ENCODE results near the gene TJP3. TPM values are rescaled to one million over a fixed set of nuclear protein-coding genes. Genes with fewer than 3 reads are reported as not detected.

The TJP3 gene
- total and polyA plus RNA-seq, 2 donors from 2014 or later: 26.5 to 32.5 TPM

- no peaks in the 10 kb centered on the region for H3K4me1 ChIP-seq (ENCODE audit: control insufficient read depth in 2 of 3, insufficient read depth in 2 of 3, low read depth in 1 of 3, low read length in 3 of 3)
- H3K9ac ChIP-seq (ENCODE audit: low read length in 3 of 3): no peak overlapping the region
- H3K27ac ChIP-seq (ENCODE audit: low read depth in 2 of 2, low read length in 2 of 2): no peak overlapping the region
- no peaks in the 10 kb centered on the region for H3K9me3 ChIP-seq (ENCODE audit: control insufficient read depth in 2 of 3, insufficient read depth in 1 of 3, low read length in 3 of 3)
- intact Hi-C loops (cut with DNase I): no loop called here
- no peak overlapping the region for H3K4me3 ChIP-seq (ENCODE audit: low read length in 3 of 3)
- DNase-seq (no peak), FAIRE-seq (no peak)
- H3K27me3 ChIP-seq (ENCODE audit: control insufficient read depth, insufficient read depth, low read length): no peaks in the 10 kb centered on the region
- peaks cover 0 to 3% (median 0%) of the 10 kb centered on the region in 3 donors for H3K36me3 ChIP-seq (ENCODE audit: control insufficient read depth in 2 of 3, insufficient read depth in 3 of 3, low read length in 3 of 3)
- TF ChIP-seq CTCF (IDR thresholded peaks at IDR 0.05; ENCODE audit: borderline replicate concordance, extremely low read depth, insufficient read depth): no peak
These were observed 23.9 kb downstream of the TJP3 start for GRCh38 chr19:3732108-3732507.

- FAIRE-seq (no peak), DNase-seq (no peak)
- no peaks in the 10 kb centered on the region for H3K27me3 ChIP-seq (ENCODE audit: control insufficient read depth, insufficient read depth, low read length)
- peaks cover 0 to 12% (median 3%) of the 10 kb centered on the region in 3 donors for H3K36me3 ChIP-seq (ENCODE audit: control insufficient read depth in 2 of 3, insufficient read depth in 3 of 3, low read length in 3 of 3)
- H3K4me3 ChIP-seq (ENCODE audit: low read length in 3 of 3): no peak overlapping the region
- H3K9ac ChIP-seq (ENCODE audit: low read length in 3 of 3): no peak overlapping the region
- TF ChIP-seq CTCF (IDR thresholded peaks at IDR 0.05; ENCODE audit: borderline replicate concordance, extremely low read depth, insufficient read depth): no peak
- no peak overlapping the region for H3K27ac ChIP-seq (ENCODE audit: low read depth in 2 of 2, low read length in 2 of 2)
- intact Hi-C loops (cut with DNase I): no loop called here
- no peaks in the 10 kb centered on the region for H3K4me1 ChIP-seq (ENCODE audit: control insufficient read depth in 2 of 3, insufficient read depth in 2 of 3, low read depth in 1 of 3, low read length in 3 of 3)
- H3K9me3 ChIP-seq (ENCODE audit: control insufficient read depth in 2 of 3, insufficient read depth in 1 of 3, low read length in 3 of 3): no peaks in the 10 kb centered on the region
These were observed 25.5 kb downstream of the TJP3 start for GRCh38 chr19:3733549-3734309.

- no peaks in the 10 kb centered on the region for H3K4me1 ChIP-seq (ENCODE audit: control insufficient read depth in 2 of 3, insufficient read depth in 2 of 3, low read depth in 1 of 3, low read length in 3 of 3)
- H3K9me3 ChIP-seq (ENCODE audit: control insufficient read depth in 2 of 3, insufficient read depth in 1 of 3, low read length in 3 of 3): no peaks in the 10 kb centered on the region
- no peaks in the 10 kb centered on the region for H3K27me3 ChIP-seq (ENCODE audit: control insufficient read depth, insufficient read depth, low read length)
- no peak overlapping the region for H3K27ac ChIP-seq (ENCODE audit: low read depth in 2 of 2, low read length in 2 of 2)
- H3K9ac ChIP-seq (ENCODE audit: low read length in 3 of 3): no peak overlapping the region
- no peak overlapping the region for H3K4me3 ChIP-seq (ENCODE audit: low read length in 3 of 3)
- FAIRE-seq: no peak
- no peak for TF ChIP-seq CTCF (IDR thresholded peaks at IDR 0.05; ENCODE audit: borderline replicate concordance, extremely low read depth, insufficient read depth)
- no peak for DNase-seq
- H3K36me3 ChIP-seq (ENCODE audit: control insufficient read depth in 2 of 3, insufficient read depth in 3 of 3, low read length in 3 of 3): peaks cover 0 to 12% (median 3%) of the 10 kb centered on the region in 3 donors
- intact Hi-C loops (cut with DNase I): no loop called here
These were observed 26.1 kb downstream of the TJP3 start for GRCh38 chr19:3734310-3734600.
